Prostate gland (tissue), 2 donors: ENCODE measurements around the gene MS4A6E. TPM values are rescaled to one million over a fixed set of nuclear protein-coding genes. Genes with fewer than 3 reads are reported as not detected.
"Not testable (repeated sequence)": the region's sequence is repeated elsewhere in the genome, so short reads cannot be mapped to it uniquely, and the experiment has no call there.

Experiments used
- DNase-seq: peaks from one replicate; pipeline ENCODE4 v3.0.0-alpha.2; 2019; ENCODE audit warnings: low spot score
- H3K27ac ChIP-seq, 2 donors: fragments of 200-600 bp; sonication (generic); 2 replicates each; pipeline ENCODE4 v1.5.1; 2017 to 2019
- H3K27me3 ChIP-seq: fragments of 200-600 bp; sonication (generic); replicated peaks from 2 replicates; pipeline ENCODE4 v1.5.1; 2019; ENCODE audit not compliant: insufficient read depth
- H3K36me3 ChIP-seq, 2 donors: fragments of 200-600 bp; sonication (generic); 1 replicate in 1 of 2; 2 replicates in 1 of 2; pipeline versions ENCODE4 v1.5.1 to v1.8.1; 2017 to 2019
- H3K4me1 ChIP-seq: fragments of 200-600 bp; sonication (generic); replicated peaks from 2 replicates; pipeline ENCODE4 v1.5.1; 2019
- H3K4me3 ChIP-seq, 2 donors: fragments of 200-600 bp; sonication (generic); 2 replicates each; pipeline ENCODE4 v1.5.1; 2017 to 2019
- H3K9me3 ChIP-seq: fragments of 200-600 bp; sonication (generic); 2 replicates; pipeline ENCODE4 v1.5.1; 2017
- POLR2A ChIP-seq: fragments of 450-650 bp; IDR thresholded peaks from one replicate; pipeline ENCODE4 v1.6.1; 2016; ENCODE audit warnings: antibody characterized with exemption, mild to moderate bottlenecking
- POLR2AphosphoS5 ChIP-seq: sonication (generic); formaldehyde crosslinking; IDR thresholded peaks from one replicate; pipeline ENCODE4 v1.6.1; 2017; ENCODE audit warnings: antibody characterized with exemption
- WGBS: methylation state at CpG from one replicate; pipeline ENCODE4 v1.1.5; 2018; 5-methylcytosine and 5-hydroxymethylcytosine counted together
- intact Hi-C: fragments of 100-400 bp; cut with DNase I; formaldehyde crosslinking; loops from one replicate; pipeline ENCODE4 v1.14.2; 2022
- total RNA-seq, 2 donors: library from RNA; depleted of rRNA; stranded (reverse); fragments of >200 nt; gene quantifications; one replicate each; pipeline ENCODE4 v1.1.0, GENCODE V29; 2016
- TF ChIP-seq, protein P1 (sequence below), 4 experiments: fragments of 200-600 bp in 2 of 4; fragments of 450-650 bp in 2 of 4; sonication (generic) in 2 of 4; IDR thresholded peaks; 1 replicate in 3 of 4; 2 replicates in 1 of 4; pipeline ENCODE4 v1.5.1; 2016 to 2019; ENCODE audit warnings: antibody characterized with exemption in 4 of 4, mild to moderate bottlenecking in 2 of 4, moderate library complexity in 2 of 4

Gene MS4A6E, protein sequence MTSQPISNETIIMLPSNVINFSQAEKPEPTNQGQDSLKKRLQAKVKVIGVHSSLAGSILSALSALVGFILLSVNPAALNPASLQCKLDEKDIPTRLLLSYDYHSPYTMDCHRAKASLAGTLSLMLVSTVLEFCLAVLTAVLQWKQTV
- 1 to 10 TPM in 1 of 2 donors, not detected in 1; 1.4 TPM for total RNA-seq

DNA sequence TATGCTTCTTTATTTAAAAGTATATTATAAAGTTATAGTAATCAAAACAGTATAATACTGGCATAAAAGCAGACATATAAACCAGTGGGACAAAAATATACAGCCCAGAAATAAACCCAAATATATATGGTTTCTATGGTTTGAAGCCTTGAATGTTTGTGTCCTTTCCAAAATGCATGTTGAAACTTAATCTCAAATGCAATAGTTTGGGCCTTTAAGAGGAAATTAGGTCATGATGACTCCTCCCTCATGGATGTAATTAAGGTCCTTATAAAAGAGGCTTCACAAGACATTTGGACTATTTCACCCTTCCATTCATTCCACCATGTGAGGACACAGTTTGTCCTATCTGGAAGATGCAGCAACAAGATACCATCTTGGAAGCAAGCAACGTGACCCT is at the start of gene MS4A6E:
Gene MS4A6E, plus strand, starts transcription at position 301 of the 400 bp plus-strand sequence. CDS start 7,641 bp downstream, outside the sequence.
- intact Hi-C loops: no loop called here
- TF ChIP-seq POLR2AphosphoS5 (no peak), POLR2A (no peak)
- TF ChIP-seq, protein P1, sequence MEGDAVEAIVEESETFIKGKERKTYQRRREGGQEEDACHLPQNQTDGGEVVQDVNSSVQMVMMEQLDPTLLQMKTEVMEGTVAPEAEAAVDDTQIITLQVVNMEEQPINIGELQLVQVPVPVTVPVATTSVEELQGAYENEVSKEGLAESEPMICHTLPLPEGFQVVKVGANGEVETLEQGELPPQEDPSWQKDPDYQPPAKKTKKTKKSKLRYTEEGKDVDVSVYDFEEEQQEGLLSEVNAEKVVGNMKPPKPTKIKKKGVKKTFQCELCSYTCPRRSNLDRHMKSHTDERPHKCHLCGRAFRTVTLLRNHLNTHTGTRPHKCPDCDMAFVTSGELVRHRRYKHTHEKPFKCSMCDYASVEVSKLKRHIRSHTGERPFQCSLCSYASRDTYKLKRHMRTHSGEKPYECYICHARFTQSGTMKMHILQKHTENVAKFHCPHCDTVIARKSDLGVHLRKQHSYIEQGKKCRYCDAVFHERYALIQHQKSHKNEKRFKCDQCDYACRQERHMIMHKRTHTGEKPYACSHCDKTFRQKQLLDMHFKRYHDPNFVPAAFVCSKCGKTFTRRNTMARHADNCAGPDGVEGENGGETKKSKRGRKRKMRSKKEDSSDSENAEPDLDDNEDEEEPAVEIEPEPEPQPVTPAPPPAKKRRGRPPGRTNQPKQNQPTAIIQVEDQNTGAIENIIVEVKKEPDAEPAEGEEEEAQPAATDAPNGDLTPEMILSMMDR (IDR thresholded peaks at IDR 0.05): no peak
- H3K36me3 ChIP-seq: no peaks in the 10 kb centered on the region

DNA sequence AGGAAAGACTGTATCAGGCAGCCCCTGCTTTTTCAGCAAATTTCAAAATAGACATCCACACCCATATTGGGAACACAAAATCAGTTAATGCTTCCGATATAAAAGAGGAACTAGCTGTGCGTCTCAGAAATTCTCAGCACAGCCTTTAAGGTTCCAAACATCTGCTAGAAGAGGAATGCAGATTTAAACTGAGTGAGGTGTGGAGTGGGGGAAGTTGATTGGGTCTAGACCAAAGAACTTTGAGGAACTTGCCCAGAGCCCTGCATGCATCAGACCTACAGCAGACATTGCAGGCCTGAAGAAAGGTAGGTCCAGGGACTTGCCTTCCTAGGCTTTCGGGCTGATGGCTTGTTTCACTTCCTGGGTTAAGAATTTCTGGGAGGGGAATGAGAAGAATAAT is 46.6 kb upstream of the MS4A6E start, which contains the start of gene MS4A4A:
Gene MS4A4A, plus strand, starts transcription at position 255 of the 400 bp plus-strand sequence. Its CDS starts 10 bp downstream, at position 265.
- Histone ChIP-seq H3K9me3 (no peaks in the 10 kb centered on the region), H3K36me3 (no peaks in the 10 kb centered on the region), H3K27ac (no peak within 1 kb of the TSS), H3K4me3 (no peak within 1 kb of the TSS), H3K4me1 (no peaks in the 10 kb centered on the region), H3K27me3 (no peaks in the 10 kb centered on the region)
- intact Hi-C loops: no loop called here
- DNase-seq: no peak
- 81% methylated on average over 3 of the region's 3 CpGs for WGBS
- TF ChIP-seq POLR2A: no peak
- TF ChIP-seq, protein P1 (IDR thresholded peaks at IDR 0.05): no peak

More for the DNA sequence above, at the start of gene MS4A6E:
- Histone ChIP-seq H3K27me3 (no peaks in the 10 kb centered on the region), H3K4me3 (no peak within 1 kb of the TSS), H3K4me1 (no peaks in the 10 kb centered on the region), H3K27ac (no peak within 1 kb of the TSS), H3K9me3 (no peaks in the 10 kb centered on the region)
- DNase-seq: no peak
- 73% methylated on average over 1 of the region's 1 CpG for WGBS

DNA sequence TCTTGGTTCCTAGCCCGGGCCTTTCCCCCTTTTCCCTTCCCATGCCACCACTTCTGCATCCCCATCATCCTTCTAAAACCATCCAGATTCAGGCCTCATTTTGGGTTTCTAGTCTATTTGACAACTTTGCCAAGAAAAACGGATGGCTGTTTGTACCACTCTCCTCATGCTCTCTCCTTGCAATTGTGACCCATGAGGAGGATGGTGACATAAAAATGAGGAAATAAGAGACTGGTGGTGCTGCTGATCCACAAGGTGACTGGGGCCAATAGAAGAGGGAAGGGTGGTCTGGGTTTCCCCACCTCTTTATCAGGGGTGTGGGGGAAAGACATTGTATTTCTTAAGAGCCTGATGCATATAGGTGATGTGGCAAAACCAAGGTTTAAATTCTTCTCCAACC is 45.6 kb upstream of the MS4A6E start:
- H3K9me3 ChIP-seq: no peaks in the 10 kb centered on the region
- TF ChIP-seq POLR2AphosphoS5 (no peak), POLR2A (no peak)
- TF ChIP-seq, protein P1 (IDR thresholded peaks at IDR 0.05): no peak
- no peaks in the 10 kb centered on the region for H3K4me1 ChIP-seq
- no peak overlapping the region for H3K27ac ChIP-seq
- H3K36me3 ChIP-seq: no peaks in the 10 kb centered on the region
- no peak for DNase-seq
- H3K27me3 ChIP-seq: no peaks in the 10 kb centered on the region
- intact Hi-C loops: no loop called here
- no peak overlapping the region for H3K4me3 ChIP-seq
- WGBS: 58% methylated on average over 2 of the region's 2 CpGs

DNA sequence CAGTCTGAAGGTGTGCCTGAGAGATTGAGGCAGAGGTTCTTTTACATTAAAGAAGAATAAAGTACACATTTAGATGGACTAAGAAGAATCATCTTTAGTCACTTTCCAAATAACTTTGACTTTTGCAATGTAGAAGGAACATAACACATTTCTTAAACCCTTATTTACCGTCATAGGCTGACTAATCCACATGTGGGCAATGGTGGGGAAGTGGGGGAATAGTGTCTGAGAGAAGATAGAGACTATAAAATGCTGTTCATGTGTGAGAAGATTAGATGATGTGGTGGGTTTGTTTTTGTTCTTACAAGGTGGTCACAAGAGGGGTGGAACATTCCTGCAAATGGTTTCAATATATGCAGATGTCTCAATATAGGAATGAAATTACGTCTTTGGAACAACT is 44.8 kb upstream of the MS4A6E start:
- Histone ChIP-seq H3K4me3 (no peak overlapping the region), H3K4me1 (no peaks in the 10 kb centered on the region), H3K27me3 (no peaks in the 10 kb centered on the region), H3K27ac (no peak overlapping the region), H3K9me3 (no peaks in the 10 kb centered on the region), H3K36me3 (no peaks in the 10 kb centered on the region)
- TF ChIP-seq POLR2AphosphoS5 (no peak), POLR2A (no peak)
- TF ChIP-seq, protein P1 (IDR thresholded peaks at IDR 0.05): no peak
- DNase-seq: no peak
- intact Hi-C loops: no loop called here
- 87% methylated on average over 2 of the region's 2 CpGs for WGBS

DNA sequence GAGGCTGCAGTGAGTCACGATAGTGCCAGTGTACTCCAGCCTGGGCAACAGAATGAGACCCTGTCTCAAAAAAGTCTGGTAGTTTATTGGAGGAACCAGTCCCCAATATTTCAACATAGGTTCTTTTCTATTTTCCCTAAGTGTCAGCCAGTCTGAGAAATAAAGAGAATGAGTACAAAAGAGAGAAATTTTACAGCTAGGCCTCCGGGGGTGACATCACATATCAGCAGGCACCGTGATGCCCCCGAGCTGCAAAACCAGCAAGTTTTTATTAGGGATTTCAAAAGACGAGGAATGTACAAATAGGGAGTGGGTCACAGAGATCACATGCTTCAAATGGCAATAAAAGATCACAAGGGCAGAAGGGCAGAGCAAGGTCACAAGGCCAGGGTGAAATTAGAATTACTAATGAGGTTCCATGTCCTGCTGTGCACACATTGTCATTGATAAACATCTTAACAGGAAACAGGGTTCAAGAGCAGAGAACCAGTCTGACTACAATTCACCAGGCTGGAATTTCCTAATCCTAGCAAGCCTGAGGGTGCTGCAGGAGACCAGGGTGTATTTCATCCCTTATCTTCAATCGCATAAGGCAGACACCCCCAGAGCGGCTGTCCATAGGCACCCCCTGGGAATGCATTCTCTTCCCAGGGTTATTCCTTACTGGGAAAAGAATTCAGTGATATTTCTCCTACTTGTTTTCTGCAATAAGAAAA is 41.5 kb upstream of the MS4A6E start:
- H3K27ac ChIP-seq, H3K4me3 ChIP-seq, H3K4me1 ChIP-seq, H3K27me3 ChIP-seq, DNase-seq, intact Hi-C loops, H3K9me3 ChIP-seq, H3K36me3 ChIP-seq: not testable (repeated sequence)
- WGBS: 38% methylated on average over 7 of the region's 7 CpGs
